Sigmoid colon (tissue), 7 donors: Measurements from ENCODE around the gene ATP2B2. TPM values are rescaled to one million over a fixed set of nuclear protein-coding genes. Genes with fewer than 3 reads are reported as not detected.

Experiments used
- DNase-seq: peaks from one replicate; pipeline ENCODE4 v3.0.0-alpha.2; 2019
- H3K27ac ChIP-seq, 4 donors: fragments of 200-600 bp; sonication (generic); one replicate each; pipeline ENCODE4 v1.5.1; 2016 to 2019; ENCODE audit warnings: mild to moderate bottlenecking in 1 of 4
- H3K27me3 ChIP-seq, 3 donors: fragments of 200-600 bp; sonication (generic); one replicate each; pipeline ENCODE4 v1.5.1; 2019; ENCODE audit warnings: mild to moderate bottlenecking in 1 of 3
- H3K36me3 ChIP-seq, 4 donors: fragments of 200-600 bp; sonication (generic); one replicate each; pipeline ENCODE4 v1.5.1; 2016 to 2019
- H3K4me1 ChIP-seq, 4 donors: fragments of 200-600 bp; sonication (generic); one replicate each; pipeline ENCODE4 v1.5.1; 2017 to 2019
- H3K4me3 ChIP-seq, 4 donors: fragments of 200-600 bp; sonication (generic); one replicate each; pipeline ENCODE4 v1.5.1; 2017 to 2019; ENCODE audit warnings: mild to moderate bottlenecking in 2 of 4, moderate library complexity in 1 of 4
- H3K9me3 ChIP-seq, 4 donors: fragments of 200-600 bp in 3 of 4; sonication (generic) in 3 of 4; one replicate each; pipeline versions ENCODE4 v1.5.1 to v1.6.1; 2013 to 2019
- CTCF ChIP-seq, 4 experiments: fragments of 450-650 bp in 3 of 4; fragments of 200-600 bp in 1 of 4; IDR thresholded peaks; one replicate each; pipeline ENCODE4 v1.5.1; 2016 to 2019; ENCODE audit warnings: antibody characterized with exemption in 4 of 4, mild to moderate bottlenecking in 3 of 4, moderate library complexity in 2 of 4
- EP300 ChIP-seq, 4 donors: sonication (generic); formaldehyde crosslinking; IDR thresholded peaks; one replicate each; pipeline ENCODE4 v1.6.1; 2017; ENCODE audit warnings: antibody characterized with exemption in 4 of 4
- POLR2A ChIP-seq, 2 donors: fragments of 450-650 bp; IDR thresholded peaks; one replicate each; pipeline ENCODE4 v1.6.1; 2016; ENCODE audit warnings: antibody characterized with exemption in 2 of 2, mild to moderate bottlenecking in 2 of 2, moderate library complexity in 2 of 2
- POLR2AphosphoS5 ChIP-seq, 4 donors: sonication (generic); formaldehyde crosslinking; IDR thresholded peaks; one replicate each; pipeline ENCODE4 v1.6.1; 2017; ENCODE audit warnings: antibody characterized with exemption in 4 of 4
- WGBS, 2 donors: extraction: QIAGEN DNeasy Blood & Tissue Kit; methylation state at CpG; one replicate each; pipeline ENCODE4 v1.1.7; 2013; 5-methylcytosine and 5-hydroxymethylcytosine counted together
- intact Hi-C: fragments of 100-400 bp; cut with DNase I; formaldehyde crosslinking; loops from one replicate; pipeline ENCODE4 v1.15.1; 2023
- polyA plus RNA-seq, 3 donors: library from polyadenylated mRNA; stranded (reverse); fragments of 200-250 nt; gene quantifications; one replicate each; pipeline ENCODE4 v1.2.3, GENCODE V29; 2013
- total RNA-seq, 4 donors: library from RNA; depleted of rRNA; stranded (reverse); fragments of >200 nt; gene quantifications; one replicate each; pipeline ENCODE4 v1.1.0, GENCODE V29; 2016
- donor health status: healthy with polysubstance abuse.
- donor health status: Bipolar disorder and iron deficiency.
- donor health status: healthy.

ATP2B2 gene
- total and polyA plus RNA-seq, 7 donors = under 0.01 to 0.83 (median 0.23) TPM; not detected in 3

- 62 to 64% methylated on average over 19 of the region's 19 CpGs for WGBS, 2 donors
- H3K27ac ChIP-seq = no peak overlapping the region
- no peaks in the 10 kb centered on the region for H3K36me3 ChIP-seq
- peaks cover 0 to 25% (median 0%) of the 10 kb centered on the region in 3 donors for H3K27me3 ChIP-seq
- H3K4me1 ChIP-seq = no peaks in the 10 kb centered on the region
- DNase-seq = no peak
- H3K4me3 ChIP-seq = no peak overlapping the region
- no peak for TF ChIP-seq POLR2AphosphoS5 (IDR thresholded peaks at IDR 0.05)
- no peak for TF ChIP-seq EP300 (IDR thresholded peaks at IDR 0.05)
- no peak for TF ChIP-seq POLR2A (IDR thresholded peaks at IDR 0.05)
- TF ChIP-seq CTCF (IDR thresholded peaks at IDR 0.05) = no peak
- intact Hi-C loops = no loop called here
- no peaks in the 10 kb centered on the region for H3K9me3 ChIP-seq
These were observed 88.6 kb downstream of the ATP2B2 start for GRCh38 chr3:10416730-10417300.

- Histone ChIP-seq H3K27me3 (peaks cover 0 to 20% (median 0%) of the 10 kb centered on the region in 3 donors), H3K27ac (no peak overlapping the region), H3K4me3 (no peak overlapping the region), H3K4me1 (no peaks in the 10 kb centered on the region), H3K36me3 (no peaks in the 10 kb centered on the region), H3K9me3 (no peaks in the 10 kb centered on the region)
- TF ChIP-seq EP300 (IDR thresholded peaks at IDR 0.05) (no peak), CTCF (IDR thresholded peaks at IDR 0.05) (no peak), POLR2AphosphoS5 (IDR thresholded peaks at IDR 0.05) (no peak), POLR2A (IDR thresholded peaks at IDR 0.05) (no peak)
- no peak for DNase-seq
- intact Hi-C loops = no loop called here
- WGBS, 2 donors = 83 to 93% methylated on average over 4 of the region's 4 CpGs
These were observed 92.3 kb downstream of the ATP2B2 start for GRCh38 chr3:10413041-10413440.

- no peaks in the 10 kb centered on the region for H3K9me3 ChIP-seq
- no peak for TF ChIP-seq EP300 (IDR thresholded peaks at IDR 0.05)
- TF ChIP-seq POLR2AphosphoS5 (IDR thresholded peaks at IDR 0.05) = no peak
- TF ChIP-seq CTCF (IDR thresholded peaks at IDR 0.05) = no peak
- TF ChIP-seq POLR2A (IDR thresholded peaks at IDR 0.05) = no peak
- no peaks in the 10 kb centered on the region for H3K36me3 ChIP-seq
- intact Hi-C loops = no loop called here
- H3K27me3 ChIP-seq = peaks cover 0 to 9% (median 0%) of the 10 kb centered on the region in 3 donors
- no peak overlapping the region for H3K27ac ChIP-seq
- no peak for DNase-seq
- 91 to 96% methylated on average over 9 of the region's 9 CpGs for WGBS, 2 donors
- H3K4me3 ChIP-seq = no peak overlapping the region
- H3K4me1 ChIP-seq = no peaks in the 10 kb centered on the region
These were observed 93.6 kb downstream of the ATP2B2 start for GRCh38 chr3:10411598-10412332.

- TF ChIP-seq POLR2AphosphoS5 (IDR thresholded peaks at IDR 0.05) = no peak
- TF ChIP-seq EP300 (IDR thresholded peaks at IDR 0.05) = no peak
- TF ChIP-seq CTCF (IDR thresholded peaks at IDR 0.05) = no peak
- TF ChIP-seq POLR2A (IDR thresholded peaks at IDR 0.05) = no peak
- intact Hi-C loops = no loop called here
These were observed 94.9 kb downstream of the ATP2B2 start for GRCh38 chr3:10410383-10411002.

More at GRCh38 chr3:10410383-10411002, 94.9 kb downstream of the ATP2B2 start:
- Histone ChIP-seq H3K27ac (no peak overlapping the region), H3K4me1 (no peaks in the 10 kb centered on the region), H3K36me3 (no peaks in the 10 kb centered on the region), H3K4me3 (no peak overlapping the region), H3K9me3 (no peaks in the 10 kb centered on the region), H3K27me3 (no peaks in the 10 kb centered on the region)
- no peak for DNase-seq
- 68 to 86% methylated on average over 21 of the region's 21 CpGs for WGBS, 2 donors
